OCI-LY1 (cell line): ENCODE results near the gene ING4.

Experiments
- EZH2 ChIP-seq: fragments of 200-600 bp; sonication (generic), shearing (Covaris generic); IDR thresholded peaks from 2 replicates; pipeline ENCODE4 v1.8.0; 2017; ENCODE audit warnings: borderline replicate concordance, mixed run types, mild to moderate bottlenecking, antibody characterized with exemption, low read length, moderate library complexity, mixed read lengths
- TF ChIP-seq, protein P1 (sequence below): fragments of 200-600 bp; sonication (generic), shearing (Covaris generic); IDR thresholded peaks from 2 replicates; pipeline ENCODE4 v1.5.1; 2017; ENCODE audit warnings: mild to moderate bottlenecking, antibody characterized with exemption, low read length, moderate library complexity, mixed read lengths

GRCh38 chr12:6612652-6613014 is 50.3 kb downstream of the ING4 start:
- no peak for TF ChIP-seq EZH2
- TF ChIP-seq, protein P1, sequence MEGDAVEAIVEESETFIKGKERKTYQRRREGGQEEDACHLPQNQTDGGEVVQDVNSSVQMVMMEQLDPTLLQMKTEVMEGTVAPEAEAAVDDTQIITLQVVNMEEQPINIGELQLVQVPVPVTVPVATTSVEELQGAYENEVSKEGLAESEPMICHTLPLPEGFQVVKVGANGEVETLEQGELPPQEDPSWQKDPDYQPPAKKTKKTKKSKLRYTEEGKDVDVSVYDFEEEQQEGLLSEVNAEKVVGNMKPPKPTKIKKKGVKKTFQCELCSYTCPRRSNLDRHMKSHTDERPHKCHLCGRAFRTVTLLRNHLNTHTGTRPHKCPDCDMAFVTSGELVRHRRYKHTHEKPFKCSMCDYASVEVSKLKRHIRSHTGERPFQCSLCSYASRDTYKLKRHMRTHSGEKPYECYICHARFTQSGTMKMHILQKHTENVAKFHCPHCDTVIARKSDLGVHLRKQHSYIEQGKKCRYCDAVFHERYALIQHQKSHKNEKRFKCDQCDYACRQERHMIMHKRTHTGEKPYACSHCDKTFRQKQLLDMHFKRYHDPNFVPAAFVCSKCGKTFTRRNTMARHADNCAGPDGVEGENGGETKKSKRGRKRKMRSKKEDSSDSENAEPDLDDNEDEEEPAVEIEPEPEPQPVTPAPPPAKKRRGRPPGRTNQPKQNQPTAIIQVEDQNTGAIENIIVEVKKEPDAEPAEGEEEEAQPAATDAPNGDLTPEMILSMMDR: no peak
